ENCODE measurements around the gene OR5AS1. TPM values are rescaled to one million over a fixed set of nuclear protein-coding genes. Genes with fewer than 3 reads are reported as not detected.
"Not testable (repeated sequence)": the region's sequence is repeated elsewhere in the genome, so short reads cannot be mapped to it uniquely, and the experiment has no call there.

OR5AS1 gene
- total RNA-seq, 1 donor from 2014 or later: not detected

- no peaks in the 10 kb centered on the region for H3K9me3 ChIP-seq
- no peaks in the 10 kb centered on the region for H3K4me1 ChIP-seq
- H3K4me3 ChIP-seq: no peak overlapping the region
- no peak for TF ChIP-seq CTCF (IDR thresholded peaks at IDR 0.05)
- H3K27ac ChIP-seq: no peak overlapping the region
- no peaks in the 10 kb centered on the region for H3K27me3 ChIP-seq
- intact Hi-C loops (cut with DNase I): no loop called here
- H3K36me3 ChIP-seq: no peaks in the 10 kb centered on the region
- DNase-seq (ENCODE audit: low spot score in 2 of 2): no peak
Observed at GRCh38 chr11:56049487-56049886, 22.0 kb downstream of the OR5AS1 start.

- DNase-seq (ENCODE audit: low spot score in 2 of 2); H3K27ac ChIP-seq; intact Hi-C loops (cut with DNase I); H3K4me3 ChIP-seq; H3K36me3 ChIP-seq; H3K27me3 ChIP-seq; H3K9me3 ChIP-seq; H3K4me1 ChIP-seq: not testable (repeated sequence)
Observed at GRCh38 chr11:56056366-56056765, 28.9 kb downstream of the OR5AS1 start.

- not testable (repeated sequence) for H3K27ac ChIP-seq, H3K27me3 ChIP-seq
Observed at GRCh38 chr11:56057661-56058237, 30.3 kb downstream of the OR5AS1 start.

GRCh38 chr11:56058260-56058780 lies 30.9 kb downstream of the OR5AS1 start:
- H3K36me3 ChIP-seq; H3K9me3 ChIP-seq; H3K4me3 ChIP-seq; H3K27me3 ChIP-seq; intact Hi-C loops (cut with DNase I); H3K27ac ChIP-seq; DNase-seq (ENCODE audit: low spot score in 2 of 2); H3K4me1 ChIP-seq: not testable (repeated sequence)

More at GRCh38 chr11:56057661-56058237, 30.3 kb downstream of the OR5AS1 start:
- H3K4me3 ChIP-seq; DNase-seq (ENCODE audit: low spot score in 2 of 2); H3K4me1 ChIP-seq; H3K9me3 ChIP-seq; H3K36me3 ChIP-seq; intact Hi-C loops (cut with DNase I): not testable (repeated sequence)

GRCh38 chr11:56066980-56067379 lies 39.5 kb downstream of the OR5AS1 start:
- H3K4me1 ChIP-seq: no peaks in the 10 kb centered on the region
- intact Hi-C loops (cut with DNase I): no loop called here
- no peaks in the 10 kb centered on the region for H3K27me3 ChIP-seq
- no peak overlapping the region for H3K4me3 ChIP-seq
- H3K36me3 ChIP-seq: no peaks in the 10 kb centered on the region
- TF ChIP-seq CTCF (IDR thresholded peaks at IDR 0.05): no peak
- DNase-seq (ENCODE audit: low spot score in 2 of 2): no peak
- no peak overlapping the region for H3K27ac ChIP-seq
- no peaks in the 10 kb centered on the region for H3K9me3 ChIP-seq

Other genes with a start within 250 kb of the OR5AS1 start
- not detected for gene OR5D14, start 232.1 kb upstream of the OR5AS1 start, total RNA-seq
- not detected for gene OR5L1, start 216.3 kb upstream of the OR5AS1 start, total RNA-seq
- gene OR5D18, start 208.0 kb upstream of the OR5AS1 start, total RNA-seq: not detected
- not detected for gene OR5L2, start 200.4 kb upstream of the OR5AS1 start, total RNA-seq
- gene OR5D16, start 188.9 kb upstream of the OR5AS1 start, total RNA-seq: not detected
- not detected for gene TRIM51, start 144.4 kb upstream of the OR5AS1 start, total RNA-seq
- gene OR5W2, start 113.1 kb upstream of the OR5AS1 start, total RNA-seq: not detected
- gene OR5I1, start 91.3 kb upstream of the OR5AS1 start, total RNA-seq: not detected
- gene OR10AG1, start 57.7 kb upstream of the OR5AS1 start, total RNA-seq: 0.64 TPM
- not detected for gene OR5F1, start 33.0 kb upstream of the OR5AS1 start, total RNA-seq
- gene OR8I2, start 65.7 kb downstream of the OR5AS1 start, total RNA-seq: not detected
- gene OR8H2, start 76.0 kb downstream of the OR5AS1 start, total RNA-seq: not detected
- gene OR8H3, start 94.7 kb downstream of the OR5AS1 start, total RNA-seq: not detected
- gene OR8J3, start 112.5 kb downstream of the OR5AS1 start, total RNA-seq: not detected
- gene OR8K5, start 132.7 kb downstream of the OR5AS1 start, total RNA-seq: not detected
- not detected for gene OR5J2, start 149.0 kb downstream of the OR5AS1 start, total RNA-seq
- not detected for gene OR5T2, start 206.6 kb downstream of the OR5AS1 start, total RNA-seq
- not detected for gene OR5T3, start 224.6 kb downstream of the OR5AS1 start, total RNA-seq
- not detected for gene OR5T1, start 246.5 kb downstream of the OR5AS1 start, total RNA-seq

Measured in ascending aorta (tissue), 2 donors.